ENCODE results near the gene PARP8.
"Not testable (repeated sequence)": the region's sequence is repeated elsewhere in the genome, so short reads cannot be mapped to it uniquely, and the experiment has no call there.

PARP8 gene

DNA sequence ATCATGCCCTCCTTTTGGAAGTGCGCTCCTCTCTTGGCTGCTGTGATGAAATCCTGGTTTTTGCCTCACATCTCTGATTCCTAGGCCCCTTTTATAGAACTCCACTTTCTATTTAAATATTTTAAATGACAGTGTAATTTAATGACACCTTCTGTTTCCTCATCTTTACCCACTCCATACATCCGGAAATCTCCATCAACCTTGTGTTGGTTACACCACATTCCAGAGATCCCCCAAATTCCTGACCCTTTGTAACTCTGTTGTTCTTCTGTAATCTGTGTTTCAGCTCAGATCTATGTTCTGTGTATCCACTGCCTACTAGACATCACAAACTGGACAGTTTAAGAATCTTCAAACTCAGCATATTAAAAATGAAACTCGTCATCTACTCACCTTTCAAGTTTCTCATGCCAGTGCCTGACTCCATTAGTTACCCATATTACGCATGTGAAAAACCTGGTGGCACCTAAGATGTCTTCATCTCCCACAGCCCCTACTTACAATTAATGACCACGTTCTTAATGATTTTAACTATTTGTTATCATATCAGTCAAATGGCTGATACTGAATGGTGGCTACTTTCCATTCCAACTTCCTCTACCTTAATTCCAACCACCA lies 25.1 kb downstream of the PARP8 start:
- DNase-seq: no peak

DNA sequence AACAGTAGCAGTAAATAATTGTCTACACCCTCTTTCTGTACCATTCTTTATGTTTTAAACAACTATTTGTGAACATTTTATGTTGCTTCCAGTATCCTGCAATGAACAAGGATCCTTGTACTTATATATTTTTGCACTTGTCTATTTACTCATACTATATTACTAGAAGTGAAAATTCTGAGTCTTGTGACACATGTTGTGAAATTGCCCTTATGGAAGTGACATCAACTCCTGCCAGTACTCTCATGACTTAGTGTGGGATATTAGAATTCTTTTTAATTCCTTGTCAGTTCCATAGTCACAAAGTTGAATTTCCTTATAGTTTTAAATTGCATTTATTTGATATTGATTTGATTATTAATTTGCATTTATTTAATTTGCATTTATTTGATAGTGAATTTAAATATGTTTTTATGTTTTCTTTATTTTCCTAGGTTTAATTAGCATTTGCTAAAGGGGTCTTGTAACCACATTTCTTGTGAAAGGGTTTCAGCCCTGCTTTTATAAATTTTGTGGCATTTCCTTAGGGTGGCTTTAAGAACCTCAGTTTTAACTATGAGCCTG lies 27.7 kb downstream of the PARP8 start:
- DNase-seq: no peak

DNA sequence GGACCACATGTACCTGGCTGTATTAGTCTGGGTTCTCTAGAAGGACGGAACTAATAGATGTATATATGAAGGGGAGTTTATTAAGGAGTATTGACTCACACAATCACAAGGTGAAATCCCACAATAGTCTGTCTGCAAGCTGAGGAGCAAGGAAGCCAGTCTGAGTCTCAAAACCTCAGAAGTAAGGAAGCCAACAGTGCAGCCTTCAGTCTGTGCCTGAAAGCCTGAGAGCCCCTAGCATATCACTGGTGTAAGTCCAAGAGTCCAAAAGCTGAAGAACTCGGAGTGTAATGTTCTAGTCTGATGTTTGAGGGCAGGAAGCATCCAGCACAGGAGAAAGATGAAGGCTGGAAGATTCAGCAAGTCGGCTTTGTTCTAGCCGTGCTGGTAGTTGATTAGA lies 28.2 kb downstream of the PARP8 start:
- DNase-seq: not testable (repeated sequence)

DNA sequence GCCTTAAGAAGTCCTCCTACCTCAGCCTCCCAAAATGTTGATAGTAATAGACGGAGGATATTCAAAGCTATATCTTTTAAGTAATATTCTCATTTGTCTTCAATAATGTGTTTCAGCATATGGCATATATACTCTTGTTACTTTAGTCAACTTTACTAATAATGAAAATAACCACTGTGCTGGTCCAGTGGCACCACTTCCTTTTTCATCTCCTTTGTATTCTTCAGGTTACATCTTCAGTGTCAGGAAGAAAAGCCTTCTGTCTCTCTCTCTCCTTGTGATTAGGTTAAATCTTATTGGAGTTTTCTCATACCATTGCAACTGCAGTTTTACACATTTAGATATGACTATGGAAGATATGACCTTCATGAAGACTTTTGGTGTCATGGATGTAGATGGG lies 31.3 kb downstream of the PARP8 start:
- no peak for DNase-seq

DNA sequence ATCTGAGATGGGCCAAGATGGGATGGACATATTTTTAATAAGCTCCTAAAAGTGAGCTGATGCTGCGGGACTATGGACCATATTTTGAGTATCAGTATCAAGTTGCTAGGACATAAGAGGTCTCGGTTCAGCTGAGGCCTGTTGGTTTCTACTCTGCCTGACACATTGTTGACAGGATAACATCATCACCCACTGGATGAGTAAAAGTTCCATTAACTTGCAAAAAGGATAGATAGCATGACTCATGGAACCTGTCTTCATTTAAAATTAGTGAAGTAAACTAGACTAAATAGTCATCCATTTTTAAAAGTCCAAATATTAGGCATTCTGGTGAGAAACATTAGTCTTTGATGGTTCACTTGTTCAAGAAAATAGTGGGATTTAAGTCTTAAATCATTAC lies 33.3 kb downstream of the PARP8 start:
- no peak for DNase-seq

DNA sequence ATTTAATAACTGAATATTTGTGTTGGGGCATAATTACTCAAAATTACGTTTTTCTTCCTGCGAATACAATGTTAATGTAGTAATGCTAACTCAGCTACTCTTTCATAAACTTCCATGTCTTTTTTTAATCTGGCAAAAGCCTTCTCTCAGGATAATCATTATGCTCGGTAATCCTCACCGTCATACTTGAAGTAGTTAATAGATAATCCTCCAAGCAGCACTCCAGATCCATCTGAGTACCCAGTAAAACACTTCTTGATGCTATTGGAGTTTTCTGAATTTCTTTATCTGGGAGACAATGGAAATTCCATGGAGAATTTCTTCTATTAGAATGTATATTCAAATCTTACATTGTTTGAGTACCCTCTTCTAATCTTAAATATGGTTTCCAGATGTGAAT lies 34.3 kb downstream of the PARP8 start:
- no peak for DNase-seq

DNA sequence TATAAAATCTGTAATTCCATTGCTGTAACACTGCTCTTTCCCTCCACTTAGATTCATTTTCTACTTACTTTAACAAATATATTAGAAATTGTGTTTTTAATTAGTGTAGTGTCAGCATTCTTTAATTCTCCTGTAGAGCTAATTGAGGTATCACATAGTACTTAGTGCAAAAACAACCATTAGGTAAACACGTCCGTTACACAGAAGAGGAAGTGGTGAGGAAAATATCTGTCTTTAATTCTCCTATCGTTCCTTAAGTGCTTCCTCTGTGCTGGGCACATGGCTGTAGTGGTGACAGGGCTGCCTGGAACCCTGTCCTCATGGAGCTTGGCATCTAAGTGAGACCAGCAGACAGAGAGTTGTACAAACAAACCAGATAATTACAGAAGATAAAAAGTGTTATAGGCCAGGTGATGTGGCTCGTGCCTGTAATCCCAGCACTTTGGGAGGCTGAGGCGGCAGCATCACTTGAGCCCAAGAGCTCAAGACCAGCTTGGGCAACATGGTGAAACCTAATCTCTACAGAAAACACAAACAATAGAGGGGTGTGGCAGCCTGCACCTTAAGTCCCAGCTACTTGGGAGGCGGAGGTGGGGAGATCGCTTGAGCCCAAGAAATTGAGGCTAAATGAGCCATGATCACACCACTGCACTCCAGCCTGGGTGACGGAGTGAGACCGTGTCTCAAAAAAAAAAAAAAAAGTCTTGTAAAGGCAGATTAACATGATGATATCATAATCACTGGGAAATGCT lies 36.4 kb downstream of the PARP8 start:
- no peak for DNase-seq

DNA sequence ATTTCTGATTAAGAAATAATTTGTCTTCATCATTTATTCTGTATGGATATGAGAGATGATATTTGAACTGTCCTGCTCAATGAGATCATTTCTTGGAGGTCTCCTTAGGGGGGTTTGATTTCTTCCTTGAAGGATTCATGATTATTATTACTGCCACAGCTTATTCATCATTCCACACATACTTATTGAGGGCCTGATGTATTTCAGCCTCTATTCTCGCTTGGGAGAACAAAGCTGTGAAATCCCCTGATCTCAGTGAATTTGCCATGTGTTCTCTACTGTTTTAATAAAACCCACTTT lies 36.9 kb downstream of the PARP8 start:
- no peak for DNase-seq

DNA sequence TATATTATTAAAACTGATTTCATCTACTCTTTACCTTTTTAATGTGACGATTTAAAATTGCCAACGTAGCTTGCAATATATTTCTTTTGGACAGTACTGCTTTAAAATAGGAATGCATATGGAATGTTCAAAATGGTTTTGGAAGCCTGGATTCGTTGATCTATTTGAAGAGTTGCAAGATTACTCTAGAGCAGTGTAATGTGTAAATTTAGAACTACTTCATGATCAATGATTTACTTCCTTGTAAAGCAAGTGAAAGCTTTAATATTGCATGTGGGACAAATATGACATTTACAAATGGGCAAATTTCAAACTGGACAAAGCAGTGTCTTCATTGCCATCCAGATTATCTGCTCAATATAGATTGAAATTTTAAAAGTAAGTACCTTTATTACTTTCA lies 38.3 kb downstream of the PARP8 start:
- DNase-seq: no peak

DNA sequence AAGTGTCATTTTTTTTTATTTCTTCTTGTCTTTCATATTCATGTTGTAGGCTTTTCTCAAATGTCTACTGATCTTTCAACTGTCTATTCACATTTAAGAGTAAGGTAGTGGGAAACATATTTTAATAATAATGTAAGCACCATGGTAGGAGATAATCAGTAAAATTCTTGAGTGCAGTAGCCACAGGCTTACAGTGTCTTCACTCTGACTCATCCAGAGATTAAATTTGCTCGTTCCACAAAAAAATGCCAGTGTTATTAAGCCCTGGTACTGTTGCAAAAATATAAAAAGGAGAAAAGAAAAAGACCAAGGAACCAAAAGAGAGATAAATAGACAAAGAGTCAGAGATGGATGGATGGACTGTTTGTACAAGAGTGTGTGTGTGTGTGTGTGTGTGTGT lies 43.0 kb downstream of the PARP8 start:
- no peak for DNase-seq

DNA sequence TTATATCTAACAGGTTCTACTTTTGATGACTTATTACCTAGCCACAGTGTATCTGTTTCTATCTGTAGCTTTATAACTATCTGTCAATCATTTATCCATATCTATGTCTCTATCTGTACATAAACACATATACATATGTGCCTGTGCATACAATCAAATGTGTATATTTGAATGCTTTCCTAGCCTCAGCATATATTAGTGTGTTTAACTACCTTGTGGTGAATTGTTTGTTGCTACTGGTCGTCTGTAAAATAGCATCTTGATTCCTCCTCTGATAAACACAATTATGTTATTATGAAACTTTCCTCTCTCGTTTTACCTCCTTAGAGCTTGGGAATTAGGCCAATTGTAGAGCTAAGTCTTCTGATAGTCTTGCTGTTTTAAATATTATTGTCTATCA lies 44.4 kb downstream of the PARP8 start:
- DNase-seq: no peak

DNA sequence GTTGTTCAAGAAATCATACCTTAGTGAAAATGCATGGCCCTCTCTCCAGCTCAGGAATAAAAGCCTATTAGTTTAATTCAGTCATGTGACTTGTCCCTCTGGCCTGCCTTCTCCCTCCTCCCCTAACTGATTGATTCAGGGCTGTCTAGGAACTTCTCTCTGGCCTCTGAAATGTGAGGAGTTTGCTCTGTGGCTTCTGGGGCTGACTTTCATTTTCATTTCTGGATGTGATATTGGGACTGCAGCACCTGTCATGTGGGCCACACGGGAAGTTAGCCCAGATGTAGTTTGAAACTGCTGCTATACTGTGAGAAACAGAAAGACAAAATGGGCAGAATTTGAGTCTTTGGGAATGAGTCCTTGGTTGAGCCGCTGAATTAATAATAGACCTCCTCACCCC lies 44.8 kb downstream of the PARP8 start:
- no peak for DNase-seq

DNA sequence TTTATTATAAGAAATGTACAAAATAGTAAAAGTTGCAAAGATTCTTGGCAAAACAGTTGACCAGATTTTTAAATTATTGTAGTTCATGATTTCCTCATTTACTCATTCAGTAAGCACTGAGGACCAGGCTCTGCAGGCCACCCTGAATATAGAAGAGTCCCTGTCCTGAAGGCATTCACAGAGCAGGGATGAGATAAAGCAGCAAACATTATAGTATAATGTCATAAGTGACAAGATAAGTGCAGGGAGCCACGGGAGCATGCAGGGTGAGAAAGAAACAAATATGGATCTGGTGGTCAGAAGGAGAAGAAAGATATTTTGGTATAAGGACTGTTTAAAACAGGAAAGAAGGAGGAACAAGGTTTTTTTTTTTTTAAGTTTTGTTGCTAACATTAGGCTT lies 46.0 kb downstream of the PARP8 start:
- no peak for DNase-seq

DNA sequence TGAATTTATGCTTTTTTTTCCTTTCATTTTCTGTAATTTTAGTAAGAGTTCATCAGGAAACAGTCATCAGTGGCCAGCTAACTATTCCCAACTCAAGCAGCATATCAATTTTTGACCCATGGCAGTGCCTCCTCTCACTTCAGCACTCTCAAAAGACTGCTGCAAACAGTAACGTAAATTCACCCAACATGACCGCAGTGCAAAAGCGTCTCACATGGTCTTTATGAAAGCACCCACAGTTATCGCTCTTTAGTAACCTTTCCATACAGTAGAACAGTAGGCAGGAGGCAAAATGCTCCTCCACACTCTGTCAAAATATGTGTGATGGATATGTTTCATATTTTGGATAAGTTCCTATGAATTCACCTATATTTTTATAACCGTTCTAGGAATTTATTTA lies 48.6 kb downstream of the PARP8 start:
- no peak for DNase-seq

DNA sequence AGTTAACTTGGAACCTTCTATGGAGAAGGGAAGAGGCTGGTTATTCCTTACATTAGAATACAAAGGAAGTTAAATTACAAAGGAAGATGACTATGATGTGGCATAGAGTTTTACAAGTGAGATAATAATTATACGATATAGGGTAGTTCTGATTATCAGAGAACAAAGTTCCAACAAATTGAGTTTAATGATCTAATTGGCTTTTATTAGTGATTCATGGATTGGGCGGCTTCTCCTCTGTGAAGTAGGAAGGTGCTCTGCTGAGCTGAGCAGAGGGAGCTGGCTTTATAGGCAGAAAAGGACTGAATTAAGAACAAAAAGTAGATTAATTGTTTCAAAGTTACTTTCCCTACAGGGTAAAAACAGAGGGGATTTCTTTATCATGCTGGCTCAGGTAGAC lies 49.7 kb downstream of the PARP8 start:
- no peak for DNase-seq

DNA sequence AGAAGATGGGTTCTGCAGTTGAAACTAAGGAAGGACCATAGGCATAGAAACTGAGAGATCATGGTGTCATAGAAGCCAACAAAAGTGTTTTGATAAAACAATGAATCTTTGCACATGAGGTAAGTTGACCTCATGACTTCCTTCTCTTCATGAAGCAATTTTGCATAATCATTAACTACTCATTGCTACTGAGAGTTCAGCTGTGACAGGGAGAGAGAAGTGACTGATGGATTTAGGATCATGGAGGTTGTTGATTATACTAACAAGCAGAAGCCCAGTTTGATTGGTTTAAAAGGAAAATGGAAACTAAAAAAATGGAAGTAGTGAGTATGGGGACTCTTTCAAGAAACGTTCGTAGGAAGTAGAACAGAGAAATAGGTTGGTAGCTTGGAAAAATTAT lies 51.2 kb downstream of the PARP8 start:
- no peak for DNase-seq

DNA sequence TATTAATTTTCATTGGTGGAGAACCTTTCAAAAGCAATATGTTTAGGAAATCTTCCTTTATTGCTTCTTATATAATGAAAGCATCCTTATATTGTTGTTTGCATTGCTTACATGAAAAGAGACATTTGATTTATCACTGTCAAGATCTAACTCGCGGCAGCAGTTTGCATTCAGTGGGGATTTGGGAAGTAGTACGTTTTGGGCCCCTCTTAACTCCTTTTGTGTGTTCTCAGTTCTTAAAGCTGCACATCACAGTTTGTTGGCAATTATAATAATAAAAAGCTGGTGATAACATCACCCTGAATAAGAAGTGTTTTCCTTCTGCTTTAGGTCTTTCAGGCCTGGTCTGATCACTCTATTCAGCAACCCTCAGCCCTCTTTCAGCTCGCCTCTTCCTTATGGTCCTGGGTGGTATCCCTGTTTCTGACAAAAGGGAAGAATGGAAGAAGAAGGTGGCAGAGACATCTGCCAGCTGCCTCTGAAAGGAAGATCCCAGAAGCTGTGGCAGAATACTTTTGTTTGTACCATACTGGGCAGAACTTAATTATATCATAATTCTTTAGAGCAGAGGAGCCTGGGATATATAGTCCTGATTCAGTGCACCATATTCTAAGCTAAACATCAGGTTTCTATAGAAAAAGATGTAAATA lies 53.7 kb downstream of the PARP8 start:
- DNase-seq: no peak

DNA sequence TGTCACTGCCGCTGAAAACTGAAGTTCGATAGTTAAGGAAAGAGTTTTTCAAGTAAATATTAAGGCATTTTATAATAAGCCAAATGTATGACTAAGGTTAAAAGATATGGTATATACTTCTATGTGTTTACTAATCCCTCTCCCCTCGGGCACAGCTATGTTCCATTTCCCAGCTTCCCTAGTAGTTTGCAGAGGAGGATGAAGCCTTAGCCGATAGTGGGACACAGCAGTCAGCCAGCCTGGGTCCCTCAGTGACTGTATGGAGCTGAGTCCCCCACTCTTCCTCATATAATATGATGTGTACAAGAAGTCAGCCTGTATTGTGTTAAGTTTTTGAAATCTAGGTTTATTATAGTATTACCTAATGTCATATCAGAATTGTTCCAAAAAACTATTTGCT lies 55.8 kb downstream of the PARP8 start:
- DNase-seq: no peak

DNA sequence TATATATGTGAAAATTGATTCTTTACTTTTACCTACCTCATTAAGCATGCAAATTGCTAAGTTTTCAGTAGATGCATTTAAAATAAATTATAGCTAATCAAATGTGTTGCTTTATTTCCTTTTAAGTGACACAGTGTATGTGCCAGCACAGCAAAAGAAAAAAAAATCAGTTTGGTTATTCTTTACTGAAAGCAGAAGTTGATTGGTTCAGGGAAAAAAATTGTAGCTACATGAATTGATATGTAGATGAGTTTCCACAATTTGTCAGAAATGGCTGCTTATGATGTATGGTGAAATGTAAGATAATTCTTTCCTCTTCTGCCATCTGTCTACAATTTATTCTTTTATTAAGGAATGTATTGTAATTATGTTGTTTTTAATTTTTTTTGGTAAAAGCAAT lies 57.8 kb downstream of the PARP8 start:
- DNase-seq: no peak

DNA sequence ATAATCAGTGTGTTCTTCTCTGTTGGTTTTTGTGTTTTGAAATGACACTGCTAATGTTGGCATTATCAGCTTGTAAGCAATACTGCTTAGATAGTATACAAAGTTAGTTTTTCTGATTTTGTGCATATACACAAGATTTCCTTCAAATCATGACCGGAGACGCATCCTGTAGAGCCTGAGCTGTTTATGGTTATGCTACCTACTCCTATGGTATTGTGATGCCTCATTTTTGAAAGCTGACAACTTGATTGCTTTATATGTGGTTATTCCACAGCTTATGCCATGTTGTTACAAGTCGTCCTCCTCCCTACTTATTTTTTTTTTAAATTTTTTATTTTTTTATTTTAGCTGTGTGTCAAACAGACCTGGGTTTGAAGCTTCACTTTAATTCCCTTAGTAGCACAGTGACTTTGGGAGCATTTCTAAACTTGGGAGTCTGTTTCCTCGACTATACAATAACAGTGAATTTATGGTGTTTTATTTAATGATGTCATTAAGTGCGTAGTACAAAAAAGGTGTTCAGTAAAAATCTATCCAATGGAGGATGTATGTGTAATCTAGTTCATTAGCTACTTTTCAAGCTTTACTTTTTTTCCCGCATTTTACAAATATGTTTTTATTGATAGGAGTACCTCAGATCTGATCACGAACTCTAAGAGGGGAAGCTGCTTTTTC lies 59.5 kb downstream of the PARP8 start:
- no peak for DNase-seq

DNA sequence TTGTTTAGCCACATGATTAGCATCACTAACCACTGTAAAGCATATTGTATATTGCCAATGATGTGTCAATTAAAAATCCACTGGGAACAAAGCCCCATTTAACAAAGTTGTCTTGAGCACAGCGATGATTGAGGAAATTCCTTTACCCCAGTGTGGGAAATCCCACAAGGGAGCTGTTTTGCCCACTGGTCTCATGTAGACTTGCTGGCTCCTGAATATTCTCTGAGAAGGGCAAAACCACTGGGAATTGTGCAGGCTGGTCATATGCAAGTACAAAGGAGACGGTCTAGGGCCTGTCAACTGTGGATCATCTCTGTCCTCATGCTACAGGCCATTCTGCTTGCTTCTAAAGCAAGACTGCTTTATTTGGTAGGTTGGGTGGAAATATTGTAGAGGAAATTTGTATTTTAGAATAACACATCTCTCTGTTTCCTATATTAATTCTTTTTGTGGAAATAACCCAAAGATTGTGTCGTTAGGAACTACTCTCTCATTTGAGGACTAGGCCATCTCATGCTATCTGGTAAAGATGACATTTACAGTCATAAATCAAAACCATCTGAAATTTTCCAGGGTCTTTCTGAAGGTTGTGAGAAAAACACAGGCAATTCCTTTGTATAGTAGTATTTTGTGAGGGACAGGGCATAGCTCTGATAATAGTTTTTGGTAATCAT lies 60.2 kb downstream of the PARP8 start:
- DNase-seq: no peak

DNA sequence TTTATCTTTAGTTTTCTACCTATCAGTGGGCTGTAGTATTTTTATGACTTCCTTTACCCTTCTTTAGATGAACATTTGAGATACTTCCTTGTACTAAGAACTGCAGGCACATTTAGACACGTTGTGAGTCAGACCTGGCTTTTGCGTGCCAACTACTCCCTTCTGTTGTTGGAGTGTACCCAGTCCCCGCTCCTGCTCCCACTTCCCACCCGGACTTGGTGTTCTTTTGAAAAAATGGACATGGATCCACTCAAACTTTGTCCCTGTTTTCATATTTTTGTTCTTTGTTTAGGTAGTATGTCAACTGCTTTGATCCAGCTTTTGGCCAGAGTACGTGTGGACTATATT lies 60.7 kb downstream of the PARP8 start:
- no peak for DNase-seq

DNA sequence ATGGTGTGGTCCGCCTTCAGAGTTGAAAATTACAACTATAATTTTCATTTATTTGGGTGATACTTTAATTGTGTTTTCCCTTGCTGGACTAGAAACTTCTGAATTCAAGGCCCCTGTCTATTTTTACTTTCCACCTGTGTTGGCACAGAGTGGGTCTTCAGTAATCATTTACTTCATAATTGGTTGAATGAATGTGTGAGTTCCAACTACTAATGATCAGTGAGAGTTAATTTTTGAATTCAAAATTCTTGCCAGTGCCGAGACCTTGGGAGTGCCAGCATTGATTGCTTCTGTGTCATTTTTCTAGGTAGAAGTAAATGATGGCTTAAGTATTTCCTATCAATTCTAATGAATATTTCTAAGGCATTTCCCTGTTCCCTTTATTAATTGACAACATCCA lies 61.4 kb downstream of the PARP8 start:
- DNase-seq: no peak
